HepG2 (cell line): ENCODE results near the gene DLAT.

Experiments
- EZH2 ChIP-seq: conservative IDR thresholded peaks from 2 replicates; pipeline ENCODE4 v1.6.1; 2012; ENCODE audit warnings: mild to moderate bottlenecking, low read depth, low read length, moderate library complexity
- NCOA2 ChIP-seq: sonication (generic); formaldehyde crosslinking; IDR thresholded peaks from 2 replicates; pipeline ENCODE4 v1.8.0; 2022; ENCODE audit warnings: inconsistent platforms
- POLR2A ChIP-seq, 2 experiments: IDR thresholded peaks; 2 replicates each; pipeline ENCODE4 v1.6.1; 2011; ENCODE audit warnings: low read depth in 2 of 2, low read length in 2 of 2, mild to moderate bottlenecking in 1 of 2, moderate library complexity in 1 of 2; ENCODE audit not compliant: insufficient read depth in 1 of 2
- ZNF766 ChIP-seq: sonication (generic); formaldehyde crosslinking; IDR thresholded peaks from 2 replicates; pipeline ENCODE4 v1.5.0; 2020; ENCODE audit warnings: missing genetic modification reagents, borderline replicate concordance

GRCh38 chr11:112106070-112106469 lies 80.9 kb downstream of the DLAT start:
- TF ChIP-seq EZH2 (no peak), ZNF766 (CRISPR knock-in tag) (no peak), POLR2A (IDR thresholded peaks at IDR 0.05; ENCODE audit: insufficient read depth in 1 of 2, low read depth in 2 of 2, low read length in 2 of 2) (no peak), NCOA2 (CRISPR knock-in tag) (no peak)
